ENCODE results near the gene PLXDC2.

DNA sequence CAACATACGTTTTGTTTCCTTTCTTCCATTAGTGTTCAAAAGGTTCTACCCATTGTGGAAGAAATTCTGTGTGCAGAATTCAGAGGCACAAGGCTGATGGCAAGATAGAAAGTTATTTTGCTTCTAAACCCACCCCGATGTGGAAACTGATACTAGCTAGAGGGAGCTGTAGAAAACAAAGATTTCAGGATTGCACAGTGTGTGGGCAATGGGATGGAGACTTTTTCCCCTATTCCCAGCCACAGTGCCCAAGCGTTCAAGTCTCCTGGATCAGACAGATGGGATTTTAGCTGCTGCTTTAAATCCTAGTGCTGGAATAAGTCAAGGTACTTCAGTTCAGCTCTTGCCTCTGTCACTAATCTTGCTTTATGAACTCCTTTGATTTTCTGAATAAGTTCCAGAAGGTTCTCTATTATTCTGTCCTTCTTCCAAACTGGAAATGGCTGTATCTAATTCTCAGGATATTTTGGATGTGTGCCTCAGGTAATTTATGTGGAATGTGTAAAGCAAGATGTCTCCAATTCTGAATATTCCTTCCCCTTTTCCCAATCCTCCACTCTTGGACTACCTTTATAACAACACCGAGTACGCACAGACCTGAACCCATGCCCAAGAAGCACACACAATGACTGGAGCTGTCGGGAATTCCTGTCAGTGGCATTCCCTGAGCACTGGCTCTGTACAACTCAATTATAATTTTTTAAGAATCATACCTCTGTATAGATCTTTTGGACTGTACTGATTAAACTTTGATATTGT is 473.0 kb downstream of the PLXDC2 start:
- TF ChIP-seq, protein P1, sequence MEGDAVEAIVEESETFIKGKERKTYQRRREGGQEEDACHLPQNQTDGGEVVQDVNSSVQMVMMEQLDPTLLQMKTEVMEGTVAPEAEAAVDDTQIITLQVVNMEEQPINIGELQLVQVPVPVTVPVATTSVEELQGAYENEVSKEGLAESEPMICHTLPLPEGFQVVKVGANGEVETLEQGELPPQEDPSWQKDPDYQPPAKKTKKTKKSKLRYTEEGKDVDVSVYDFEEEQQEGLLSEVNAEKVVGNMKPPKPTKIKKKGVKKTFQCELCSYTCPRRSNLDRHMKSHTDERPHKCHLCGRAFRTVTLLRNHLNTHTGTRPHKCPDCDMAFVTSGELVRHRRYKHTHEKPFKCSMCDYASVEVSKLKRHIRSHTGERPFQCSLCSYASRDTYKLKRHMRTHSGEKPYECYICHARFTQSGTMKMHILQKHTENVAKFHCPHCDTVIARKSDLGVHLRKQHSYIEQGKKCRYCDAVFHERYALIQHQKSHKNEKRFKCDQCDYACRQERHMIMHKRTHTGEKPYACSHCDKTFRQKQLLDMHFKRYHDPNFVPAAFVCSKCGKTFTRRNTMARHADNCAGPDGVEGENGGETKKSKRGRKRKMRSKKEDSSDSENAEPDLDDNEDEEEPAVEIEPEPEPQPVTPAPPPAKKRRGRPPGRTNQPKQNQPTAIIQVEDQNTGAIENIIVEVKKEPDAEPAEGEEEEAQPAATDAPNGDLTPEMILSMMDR (IDR thresholded peaks at IDR 0.05) = no peak
- TF ChIP-seq POLR2A (IDR thresholded peaks at IDR 0.05) = no peak
